ACC112 (cell line): ENCODE data around the gene ST6GALNAC3.

Experiments
- H2AFZ ChIP-seq: fragments of 200-600 bp; sonication (generic); one replicate; pipeline ENCODE4 v1.6.0; 2017; ENCODE audit warnings: antibody characterized with exemption, low read length; ENCODE audit not compliant: unreplicated experiment
- H3K27ac ChIP-seq: fragments of 200-600 bp; sonication (generic); 2 replicates; pipeline ENCODE4 v1.5.1; 2014; ENCODE audit warnings: low read depth, mild to moderate bottlenecking, antibody characterized with exemption, low read length, moderate library complexity
- H3K27me3 ChIP-seq: fragments of 200-600 bp; sonication (generic); 2 replicates; pipeline ENCODE4 v1.6.1; 2014; ENCODE audit warnings: mild to moderate bottlenecking, antibody characterized with exemption, low read length, moderate library complexity, mixed read lengths; ENCODE audit not compliant: insufficient read depth
- H3K36me3 ChIP-seq: fragments of 200-600 bp; sonication (generic); 2 replicates; pipeline ENCODE4 v1.6.1; 2016; ENCODE audit warnings: mild to moderate bottlenecking, antibody characterized with exemption, low read length, moderate library complexity, mixed read lengths; ENCODE audit not compliant: insufficient read depth
- H3K4me1 ChIP-seq: fragments of 200-600 bp; sonication (generic); one replicate; pipeline ENCODE4 v1.6.1; 2016; ENCODE audit warnings: low read length, mixed read lengths; ENCODE audit not compliant: insufficient read depth, unreplicated experiment, control insufficient read depth
- H3K4me3 ChIP-seq: fragments of 200-600 bp; sonication (generic); 2 replicates; pipeline ENCODE4 v1.5.1; 2014; ENCODE audit warnings: mild to moderate bottlenecking, low read depth, low read length
- H3K79me2 ChIP-seq: fragments of 200-600 bp; sonication (generic); one replicate; pipeline ENCODE4 v1.6.0; 2016; ENCODE audit warnings: low read length; ENCODE audit not compliant: control insufficient read depth, unreplicated experiment, insufficient read depth

ST6GALNAC3 gene

GRCh38 chr1:76481672-76482071, 407.1 kb downstream of the ST6GALNAC3 start:
- Histone ChIP-seq H3K27me3 (no peaks in the 10 kb centered on the region), H3K4me1 (no peaks in the 10 kb centered on the region), H3K79me2 (no peaks in the 10 kb centered on the region), H3K36me3 (no peaks in the 10 kb centered on the region), H3K4me3 (no peak overlapping the region), H2AFZ (no peak overlapping the region), H3K27ac (no peak overlapping the region)

GRCh38 chr1:76482272-76482671, 407.7 kb downstream of the ST6GALNAC3 start:
- no peaks in the 10 kb centered on the region for H3K27me3 ChIP-seq
- H3K79me2 ChIP-seq: no peaks in the 10 kb centered on the region
- H3K36me3 ChIP-seq: no peaks in the 10 kb centered on the region
- no peaks in the 10 kb centered on the region for H3K4me1 ChIP-seq
- no peak overlapping the region for H2AFZ ChIP-seq
- H3K27ac ChIP-seq: no peak overlapping the region
- H3K4me3 ChIP-seq: no peak overlapping the region

- Histone ChIP-seq H3K4me3 (no peak overlapping the region), H3K27me3 (no peaks in the 10 kb centered on the region), H2AFZ (no peak overlapping the region), H3K79me2 (no peaks in the 10 kb centered on the region), H3K27ac (no peak overlapping the region), H3K36me3 (no peaks in the 10 kb centered on the region), H3K4me1 (no peaks in the 10 kb centered on the region)
Observed at GRCh38 chr1:76491737-76492136, 417.2 kb downstream of the ST6GALNAC3 start.

GRCh38 chr1:76492752-76493430, 418.3 kb downstream of the ST6GALNAC3 start:
- Histone ChIP-seq H3K27me3 (no peaks in the 10 kb centered on the region), H3K27ac (no peak overlapping the region), H3K4me1 (no peaks in the 10 kb centered on the region), H2AFZ (no peak overlapping the region), H3K4me3 (no peak overlapping the region), H3K79me2 (no peaks in the 10 kb centered on the region), H3K36me3 (no peaks in the 10 kb centered on the region)

- H3K4me1 ChIP-seq: no peaks in the 10 kb centered on the region
- no peak overlapping the region for H2AFZ ChIP-seq
- no peak overlapping the region for H3K4me3 ChIP-seq
- H3K27ac ChIP-seq: no peak overlapping the region
- no peaks in the 10 kb centered on the region for H3K27me3 ChIP-seq
- no peaks in the 10 kb centered on the region for H3K79me2 ChIP-seq
- H3K36me3 ChIP-seq: no peaks in the 10 kb centered on the region
Observed at GRCh38 chr1:76494807-76495206, 420.3 kb downstream of the ST6GALNAC3 start.

- no peaks in the 10 kb centered on the region for H3K4me1 ChIP-seq
- no peak overlapping the region for H2AFZ ChIP-seq
- no peaks in the 10 kb centered on the region for H3K79me2 ChIP-seq
Observed at GRCh38 chr1:76496871-76497270, 422.3 kb downstream of the ST6GALNAC3 start.

GRCh38 chr1:76500116-76500515, 425.6 kb downstream of the ST6GALNAC3 start:
- Histone ChIP-seq H3K79me2 (no peaks in the 10 kb centered on the region), H3K4me1 (no peaks in the 10 kb centered on the region), H3K27ac (no peak overlapping the region), H2AFZ (no peak overlapping the region), H3K4me3 (no peak overlapping the region), H3K27me3 (no peaks in the 10 kb centered on the region), H3K36me3 (no peaks in the 10 kb centered on the region)

More at GRCh38 chr1:76496871-76497270, 422.3 kb downstream of the ST6GALNAC3 start:
- Histone ChIP-seq H3K36me3 (no peaks in the 10 kb centered on the region), H3K27me3 (no peaks in the 10 kb centered on the region), H3K4me3 (no peak overlapping the region), H3K27ac (no peak overlapping the region)

- no peak overlapping the region for H3K27ac ChIP-seq
- no peaks in the 10 kb centered on the region for H3K79me2 ChIP-seq
- H3K4me3 ChIP-seq: no peak overlapping the region
- H3K4me1 ChIP-seq: no peaks in the 10 kb centered on the region
- no peaks in the 10 kb centered on the region for H3K36me3 ChIP-seq
- H2AFZ ChIP-seq: no peak overlapping the region
- H3K27me3 ChIP-seq: no peaks in the 10 kb centered on the region
Observed at GRCh38 chr1:76501136-76501535, 426.6 kb downstream of the ST6GALNAC3 start.

GRCh38 chr1:76501586-76502219, 427.2 kb downstream of the ST6GALNAC3 start:
- no peak overlapping the region for H2AFZ ChIP-seq
- no peaks in the 10 kb centered on the region for H3K79me2 ChIP-seq
- no peak overlapping the region for H3K4me3 ChIP-seq
- no peak overlapping the region for H3K27ac ChIP-seq
- H3K4me1 ChIP-seq: no peaks in the 10 kb centered on the region
- no peaks in the 10 kb centered on the region for H3K36me3 ChIP-seq
- H3K27me3 ChIP-seq: no peaks in the 10 kb centered on the region

GRCh38 chr1:76503100-76503499, 428.6 kb downstream of the ST6GALNAC3 start:
- Histone ChIP-seq H3K4me1 (no peaks in the 10 kb centered on the region), H3K4me3 (no peak overlapping the region), H3K36me3 (no peaks in the 10 kb centered on the region), H3K79me2 (no peaks in the 10 kb centered on the region), H3K27me3 (no peaks in the 10 kb centered on the region), H3K27ac (no peak overlapping the region), H2AFZ (no peak overlapping the region)

- Histone ChIP-seq H3K4me3 (no peak overlapping the region), H3K36me3 (no peaks in the 10 kb centered on the region), H3K4me1 (no peaks in the 10 kb centered on the region), H3K79me2 (no peaks in the 10 kb centered on the region), H3K27me3 (no peaks in the 10 kb centered on the region), H3K27ac (no peak overlapping the region), H2AFZ (no peak overlapping the region)
Observed at GRCh38 chr1:76503736-76504135, 429.2 kb downstream of the ST6GALNAC3 start.
